ENCODE data around the gene B4GAT1. TPM values are rescaled to one million over a fixed set of nuclear protein-coding genes. Genes with fewer than 3 reads are reported as not detected.
A peak's percentile ranks its signal among the peaks of the same experiment; 100 is the strongest.
"Not testable (repeated sequence)": the region's sequence is repeated elsewhere in the genome, so short reads cannot be mapped to it uniquely, and the experiment has no call there.

The B4GAT1 gene
- total RNA-seq, 2 experiments from 2014 or later, result 5.4 to 5.8 TPM

GRCh38 chr11:66360406-66361073 is 13.1 kb upstream of the B4GAT1 start:
- intact Hi-C loops (cut with micrococcal nuclease), result no loop called here
- H3K4me3 Mint-ChIP-seq, result no peak overlapping the region
- CTCF ChIA-PET, result interaction anchor here (1.0 to 1.5 kb wide), 3 partner anchors 26 to 49 kb away, joined by 3 to 6 read pairs (median 4); no protein-coding TSS in a partner anchor
- no peaks in the 10 kb centered on the region for H3K4me1 Mint-ChIP-seq (ENCODE audit: low read depth)
- no peaks in the 10 kb centered on the region for H3K27me3 Mint-ChIP-seq (ENCODE audit: low read depth)
- no peaks in the 10 kb centered on the region for H3K9me3 Mint-ChIP-seq
- no peak overlapping the region for H3K27ac Mint-ChIP-seq
- no peak for DNase-seq
- peaks cover 5% of the 10 kb centered on the region for H3K36me3 Mint-ChIP-seq (ENCODE audit: low read depth)

GRCh38 chr11:66359662-66360087 is 12.2 kb upstream of the B4GAT1 start:
- CTCF ChIA-PET, result no interaction called here
- intact Hi-C loops (cut with micrococcal nuclease), result no loop called here
- DNase-seq, result no peak
- no peak overlapping the region for H3K4me3 Mint-ChIP-seq
- H3K27ac Mint-ChIP-seq, result no peak overlapping the region
- no peaks in the 10 kb centered on the region for H3K27me3 Mint-ChIP-seq (ENCODE audit: low read depth)
- peaks cover 1% of the 10 kb centered on the region for H3K36me3 Mint-ChIP-seq (ENCODE audit: low read depth)
- no peaks in the 10 kb centered on the region for H3K4me1 Mint-ChIP-seq (ENCODE audit: low read depth)
- no peaks in the 10 kb centered on the region for H3K9me3 Mint-ChIP-seq

GRCh38 chr11:66350560-66351235 is 3.3 kb upstream of the B4GAT1 start:
- H3K27me3 Mint-ChIP-seq (ENCODE audit: low read depth); H3K36me3 Mint-ChIP-seq (ENCODE audit: low read depth); H3K4me3 Mint-ChIP-seq; H3K27ac Mint-ChIP-seq; H3K9me3 Mint-ChIP-seq; intact Hi-C loops (cut with micrococcal nuclease); DNase-seq: not testable (repeated sequence)
- CTCF ChIA-PET, result interaction anchor here (0.7 to 2.1 kb wide), 3 partner anchors 13 to 80 kb away, joined by 3 to 13 read pairs (median 6); no protein-coding TSS in a partner anchor
- peaks cover 18% of the 10 kb centered on the region for H3K4me1 Mint-ChIP-seq (ENCODE audit: low read depth)

DNA sequence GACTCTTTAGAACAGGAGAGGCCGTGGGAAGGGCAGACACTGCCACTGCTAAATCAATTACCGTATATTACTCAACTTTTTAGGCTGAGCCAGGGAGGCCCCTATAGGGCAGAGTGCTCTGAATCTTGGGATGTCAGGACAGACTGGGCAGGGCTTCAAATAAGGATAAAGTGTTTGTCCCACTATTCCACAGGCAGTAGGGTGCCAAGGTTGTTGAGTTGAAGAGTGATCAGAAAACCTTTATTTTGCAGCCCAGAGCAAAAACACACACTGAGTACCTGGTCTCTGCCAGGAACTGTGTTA is 1.6 kb upstream of the B4GAT1 start:
- Mint-ChIP-seq H3K27ac (no peak overlapping the region), H3K9me3 (no peaks in the 10 kb centered on the region), H3K27me3 (ENCODE audit: low read depth) (peaks cover 3% of the 10 kb centered on the region), H3K36me3 (ENCODE audit: low read depth) (peaks cover 3% of the 10 kb centered on the region), H3K4me1 (ENCODE audit: low read depth) (peaks cover 29% of the 10 kb centered on the region), H3K4me3 (no peak overlapping the region)
- intact Hi-C loops (cut with micrococcal nuclease), result loop anchor here (5.0 kb wide), 3 partner anchors 38 to 268 kb away; partner anchors contain the start of genes MRPL11 and RBM14
- CTCF ChIA-PET, result no interaction called here
- no peak for DNase-seq

- CTCF ChIA-PET, result interaction anchor here (2.1 to 5.9 kb wide), 3 partner anchors 17 to 40 kb away, joined by 7 to 32 read pairs (median 15); no protein-coding TSS in a partner anchor
- H3K9me3 Mint-ChIP-seq, result no peaks in the 10 kb centered on the region
- peaks cover 4% of the 10 kb centered on the region for H3K36me3 Mint-ChIP-seq (ENCODE audit: low read depth)
- peaks cover 3% of the 10 kb centered on the region for H3K27me3 Mint-ChIP-seq (ENCODE audit: low read depth)
- DNase-seq, result no peak
- peak overlapping the region; percentile 93 for H3K4me3 Mint-ChIP-seq
- peaks cover 42% of the 10 kb centered on the region for H3K4me1 Mint-ChIP-seq (ENCODE audit: low read depth)
- peak overlapping the region; percentile 63 for H3K27ac Mint-ChIP-seq
- intact Hi-C loops (cut with micrococcal nuclease), result loop anchor here (5.0 kb wide), 3 partner anchors 41 to 271 kb away; partner anchors contain the start of genes MRPL11 and RBM14
Measured at GRCh38 chr11:66346476-66347424, 679 bp downstream of the B4GAT1 start.

DNA sequence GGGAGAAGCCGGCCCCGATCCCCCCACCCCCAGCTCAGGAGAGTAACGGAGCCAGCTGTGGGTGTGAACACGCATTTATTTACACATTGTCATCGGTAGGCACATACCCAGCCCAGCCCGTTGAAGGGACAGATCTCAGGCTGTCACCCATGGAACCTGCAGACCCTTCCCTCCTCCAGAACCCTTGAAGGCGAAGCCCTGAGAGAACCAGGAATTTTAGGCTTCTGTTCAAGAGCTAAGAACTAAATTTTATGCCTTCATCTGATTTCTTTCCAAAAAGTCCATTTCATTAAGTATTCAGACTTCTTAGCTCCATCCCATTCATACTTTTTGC is 2.1 kb downstream of the B4GAT1 start:
- Mint-ChIP-seq H3K27me3 (ENCODE audit: low read depth) (peaks cover 3% of the 10 kb centered on the region), H3K4me1 (ENCODE audit: low read depth) (peaks cover 42% of the 10 kb centered on the region), H3K9me3 (no peaks in the 10 kb centered on the region), H3K36me3 (ENCODE audit: low read depth) (peaks cover 9% of the 10 kb centered on the region), H3K27ac (peak overlapping the region; percentile 85), H3K4me3 (peak overlapping the region; percentile 93)
- DNase-seq, result no peak
- intact Hi-C loops (cut with micrococcal nuclease), result loop anchor here (1.0 to 5.0 kb wide), 9 partner anchors 9 to 272 kb away; partner anchors contain the start of genes MRPL11, RBM14, RIN1 and SLC29A2
- CTCF ChIA-PET, result interaction anchor here (0.5 to 5.9 kb wide), 6 partner anchors 9 to 465 kb away, joined by 3 to 32 read pairs (median 4); partner anchors contain the start of gene RIN1

DNA sequence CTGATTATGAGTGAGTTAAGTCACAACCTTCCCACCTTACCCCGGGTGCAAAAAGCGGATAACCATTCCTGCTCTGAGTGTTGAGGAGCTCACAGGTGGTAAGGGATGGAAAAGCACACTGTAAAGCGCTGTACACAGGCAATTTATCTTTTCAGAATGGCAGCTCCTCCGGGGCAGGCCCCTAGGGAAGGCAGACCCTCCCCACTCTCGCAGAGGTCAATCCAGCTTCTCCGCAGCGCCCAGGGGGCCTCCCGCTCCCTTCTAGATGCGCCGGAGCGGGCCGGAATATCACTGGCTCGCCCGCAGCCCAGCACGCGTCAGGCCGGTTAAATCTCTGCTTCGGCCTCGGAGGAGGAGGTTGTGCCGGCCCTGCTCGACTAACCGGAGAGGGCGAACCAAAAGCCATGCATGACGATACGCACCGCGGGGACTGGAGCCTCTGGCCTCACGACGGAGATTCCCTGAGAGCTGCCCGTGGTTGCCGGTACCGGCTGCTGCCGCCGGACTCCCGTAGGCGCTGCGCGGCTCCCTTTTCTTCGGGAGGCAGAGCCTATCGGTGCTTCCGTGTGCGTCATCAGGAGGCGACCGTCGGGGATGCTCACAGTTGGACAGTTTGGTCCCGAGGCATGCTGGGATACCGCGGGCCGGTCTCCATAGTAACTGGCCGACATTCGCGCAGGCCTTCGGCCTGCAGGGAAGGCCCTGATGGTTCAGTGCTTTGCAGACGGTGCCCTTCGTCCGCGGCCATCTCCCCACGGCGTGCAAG is 2.7 kb downstream of the B4GAT1 start, which contains the start of gene BRMS1:
Gene BRMS1, minus strand, starts transcription at position 555 of the 766 bp plus-strand sequence. CDS start 2,870 bp downstream, outside the sequence.
- intact Hi-C loops (cut with micrococcal nuclease), result loop anchor here (1.0 to 5.0 kb wide), 9 partner anchors 8 to 273 kb away; partner anchors contain the start of genes MRPL11, RBM14, RIN1 and SLC29A2
- H3K4me3 Mint-ChIP-seq, result peak within 1 kb of the TSS; percentile 93
- peak within 1 kb of the TSS; percentile 85 for H3K27ac Mint-ChIP-seq
- peak; percentile 99 for DNase-seq
- peaks cover 11% of the 10 kb centered on the region for H3K36me3 Mint-ChIP-seq (ENCODE audit: low read depth)
- no peaks in the 10 kb centered on the region for H3K9me3 Mint-ChIP-seq
- CTCF ChIA-PET, result interaction anchor here (0.6 to 5.9 kb wide), 5 partner anchors 8 to 44 kb away, joined by 3 to 32 read pairs (median 4); partner anchors contain the start of gene RIN1
- peaks cover 3% of the 10 kb centered on the region for H3K27me3 Mint-ChIP-seq (ENCODE audit: low read depth)
- peaks cover 42% of the 10 kb centered on the region for H3K4me1 Mint-ChIP-seq (ENCODE audit: low read depth)

GRCh38 chr11:66343176-66343575 is 4.3 kb downstream of the B4GAT1 start:
- no peaks in the 10 kb centered on the region for H3K9me3 Mint-ChIP-seq
- CTCF ChIA-PET, result interaction anchor here (5.9 kb wide), 1 partner anchor 31 kb away, joined by 32 read pairs; no protein-coding TSS in a partner anchor
- peaks cover 3% of the 10 kb centered on the region for H3K27me3 Mint-ChIP-seq (ENCODE audit: low read depth)
- intact Hi-C loops (cut with micrococcal nuclease), result no loop called here
- no peak overlapping the region for H3K27ac Mint-ChIP-seq
- H3K36me3 Mint-ChIP-seq (ENCODE audit: low read depth), result peaks cover 16% of the 10 kb centered on the region
- H3K4me1 Mint-ChIP-seq (ENCODE audit: low read depth), result peaks cover 36% of the 10 kb centered on the region
- DNase-seq, result no peak
- H3K4me3 Mint-ChIP-seq, result peak overlapping the region; percentile 93

DNA sequence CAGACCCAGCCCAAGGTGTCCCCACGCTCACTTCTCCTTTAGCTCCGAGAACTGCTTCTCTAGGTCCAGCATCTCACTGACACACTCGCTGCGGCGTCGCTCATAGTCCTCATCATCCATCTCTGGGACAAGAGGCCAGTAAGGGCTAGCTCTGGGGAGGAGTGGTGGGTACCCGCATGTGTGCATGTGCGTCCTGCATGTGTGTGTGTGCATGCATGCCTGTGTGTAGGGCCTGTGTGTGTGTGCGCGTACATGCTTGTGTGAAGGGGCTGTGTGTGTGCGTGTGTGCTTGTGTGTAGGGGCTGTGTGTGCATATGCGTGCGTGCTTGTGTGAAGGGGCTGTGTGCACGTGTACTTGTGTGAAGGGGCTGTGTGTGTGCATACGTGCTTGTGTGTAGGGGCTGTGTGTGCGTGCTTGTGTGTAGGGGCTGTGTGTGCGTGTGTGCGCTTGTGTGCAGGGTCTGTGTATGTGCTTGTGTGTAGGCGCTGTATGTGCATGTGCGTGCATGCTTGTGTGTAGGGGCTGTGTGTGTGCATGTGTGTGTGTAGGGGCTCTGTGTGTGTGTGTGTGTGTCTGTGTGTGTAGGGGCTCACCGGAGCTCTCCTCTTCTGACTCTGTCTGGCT is 5.8 kb downstream of the B4GAT1 start:
- Mint-ChIP-seq H3K9me3 (no peaks in the 10 kb centered on the region), H3K27me3 (ENCODE audit: low read depth) (no peaks in the 10 kb centered on the region), H3K4me3 (no peak overlapping the region), H3K27ac (no peak overlapping the region), H3K4me1 (ENCODE audit: low read depth) (peaks cover 42% of the 10 kb centered on the region), H3K36me3 (ENCODE audit: low read depth) (peaks cover 12% of the 10 kb centered on the region)
- intact Hi-C loops (cut with micrococcal nuclease), result no loop called here
- CTCF ChIA-PET, result interaction anchor here (1.0 to 1.5 kb wide), 2 partner anchors 10 to 30 kb away, joined by 3 read pairs; no protein-coding TSS in a partner anchor
- no peak for DNase-seq

DNA sequence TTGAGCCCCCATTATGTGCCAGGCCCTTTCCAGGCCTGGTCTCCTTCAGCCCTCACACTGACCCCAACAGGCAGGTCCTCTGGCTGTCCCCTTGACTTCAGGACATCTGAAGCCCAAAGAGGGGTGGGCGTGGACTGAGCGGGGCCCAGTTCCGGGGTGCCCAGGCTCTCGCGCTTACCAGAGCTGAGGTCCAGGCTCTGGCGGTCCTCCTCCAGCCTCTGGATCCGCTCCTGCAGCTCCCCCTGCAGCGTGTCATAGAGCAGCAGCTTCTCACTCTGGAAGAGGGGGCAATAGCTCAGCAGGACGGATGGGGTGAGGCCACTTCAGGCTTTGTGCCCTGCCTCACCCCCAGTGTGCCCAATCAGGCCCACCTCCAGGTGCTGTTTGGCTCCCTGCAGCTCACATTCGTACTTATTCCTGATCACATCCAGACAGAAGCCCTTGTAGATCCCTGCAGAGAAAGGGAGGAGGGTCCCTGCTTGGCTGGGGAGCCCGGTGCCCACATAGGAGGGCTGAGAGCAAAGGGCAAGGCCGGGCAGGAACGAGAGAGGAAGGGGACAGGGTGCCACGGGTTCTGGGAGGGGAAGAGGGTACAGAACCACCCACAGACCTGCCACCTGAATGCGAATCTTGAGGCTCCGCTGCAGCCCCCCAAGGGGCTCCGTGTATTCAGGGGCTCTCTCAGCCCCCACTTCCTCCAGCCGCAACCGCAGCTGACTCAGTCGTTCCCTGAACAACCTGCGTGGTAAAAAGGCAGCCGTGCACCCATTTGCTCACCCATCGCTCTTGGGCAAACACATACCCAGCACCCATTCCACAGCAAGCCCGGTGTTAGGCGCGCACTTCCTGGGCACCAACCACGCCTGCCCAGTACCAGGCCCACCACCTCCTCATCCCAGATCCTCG is 6.6 kb downstream of the B4GAT1 start:
- peaks cover 42% of the 10 kb centered on the region for H3K4me1 Mint-ChIP-seq (ENCODE audit: low read depth)
- H3K9me3 Mint-ChIP-seq, result no peaks in the 10 kb centered on the region

More for the DNA sequence above, 6.6 kb downstream of the B4GAT1 start:
- CTCF ChIA-PET, result interaction anchor here (1.4 to 1.5 kb wide), 2 partner anchors 9 to 29 kb away, joined by 3 to 5 read pairs; no protein-coding TSS in a partner anchor
- no peak overlapping the region for H3K4me3 Mint-ChIP-seq
- peaks cover 12% of the 10 kb centered on the region for H3K36me3 Mint-ChIP-seq (ENCODE audit: low read depth)
- DNase-seq, result no peak
- no peaks in the 10 kb centered on the region for H3K27me3 Mint-ChIP-seq (ENCODE audit: low read depth)
- intact Hi-C loops (cut with micrococcal nuclease), result no loop called here
- H3K27ac Mint-ChIP-seq, result no peak overlapping the region
